HCT116 (cell line): ENCODE results near the gene EXD3. TPM values are rescaled to one million over a fixed set of nuclear protein-coding genes. Genes with fewer than 3 reads are reported as not detected.

Source experiments
- ATAC-seq: fragments of 200-7000 bp; cut with Tn5 transposase; 2 replicates; pipeline ENCODE4 v1.9.1; 2020; ENCODE audit warnings: mild to moderate bottlenecking, moderate library complexity
- BruUV-seq: library from RNA; stranded (reverse); fragments of 400-500 nt; replicated peaks from 2 replicates; lab custom pipeline; 2021; lab: Mats Ljungman, UMichigan
- CTCF ChIA-PET: fragments of 300-600 bp; sonication (Branson Sonifier 250); formaldehyde crosslinking; loops from one replicate; lab custom pipeline; 2021; ENCODE audit warnings: antibody characterized with exemption; lab: Charles Lee
- POLR2A ChIA-PET: fragments of 300-600, 350-600 bp; sonication (Branson Sonifier 250); formaldehyde crosslinking; loops from one replicate; lab custom pipeline; 2021; ENCODE audit warnings: antibody characterized with exemption; lab: Charles Lee
- RAD21 ChIA-PET, 2 experiments: fragments of 300-600 bp; sonication (Branson Sonifier 250); formaldehyde crosslinking; loops; one replicate each; lab custom pipeline; 2023; ENCODE audit warnings: low total read pairs in 2 of 2; ENCODE audit not compliant: uncharacterized antibody in 2 of 2, unreplicated experiment in 2 of 2, low non-redundant PET in 1 of 2; lab: Charles Lee
- DNase-seq: peaks from one replicate; pipeline ENCODE4 v3.0.0-alpha.2; 2010; ENCODE audit warnings: low read depth, low spot score
- H2AFZ ChIP-seq: fragments of 200-600 bp; shearing (Covaris generic), sonication (generic); 2 replicates; pipeline ENCODE4 v1.6.1; 2017; ENCODE audit warnings: low read depth, mixed run types, mixed read lengths, antibody characterized with exemption, low read length; ENCODE audit not compliant: poor library complexity, severe bottlenecking
- H3K27ac ChIP-seq: 2 replicates; pipeline ENCODE4 v1.5.1; 2012; ENCODE audit warnings: low read depth, low read length
- H3K27me3 ChIP-seq: fragments of 200-600 bp; sonication (generic); 2 replicates; pipeline ENCODE4 v1.6.1; 2016; ENCODE audit warnings: mixed run types, low read length, mixed read lengths; ENCODE audit not compliant: insufficient read depth
- H3K36me3 ChIP-seq, 2 experiments: fragments of 200-500 bp in 1 of 2; fragments of 200-600 bp in 1 of 2; sonication (Bioruptor generic) in 1 of 2; sonication (generic) in 1 of 2; 2 replicates each; pipeline versions ENCODE4 v1.5.1 to v1.6.1; 2014 to 2016; ENCODE audit warnings: low read length in 2 of 2, inconsistent platforms in 1 of 2, mixed read lengths in 1 of 2, mixed run types in 1 of 2; ENCODE audit not compliant: insufficient read depth in 2 of 2, control insufficient read depth in 1 of 2
- H3K4me1 ChIP-seq, 2 experiments: fragments of 200-600 bp in 1 of 2; sonication (generic) in 1 of 2; 2 replicates each; pipeline versions ENCODE4 v1.5.1 to v1.6.1; 2012 to 2017; ENCODE audit warnings: low read length in 2 of 2, inconsistent platforms in 1 of 2, mild to moderate bottlenecking in 1 of 2, mixed read lengths in 1 of 2, mixed run types in 1 of 2, moderate library complexity in 1 of 2; ENCODE audit not compliant: insufficient read depth in 2 of 2, control insufficient read depth in 1 of 2
- H3K4me2 ChIP-seq: fragments of 200-600 bp; sonication (generic); 2 replicates; pipeline ENCODE4 v1.6.1; 2017; ENCODE audit warnings: mixed run types, low read length, mixed read lengths
- H3K4me3 ChIP-seq, 2 experiments: fragments of 200-600 bp in 1 of 2; sonication (generic) in 1 of 2; replicated peaks in 1 of 2; 2 replicates each; pipeline ENCODE4 v1.5.1; 2011 to 2016; ENCODE audit warnings: low read length in 2 of 2, control low read depth in 1 of 2, low read depth in 1 of 2, mild to moderate bottlenecking in 1 of 2, mixed read lengths in 1 of 2, mixed run types in 1 of 2
- H3K79me2 ChIP-seq: fragments of 200-600 bp; sonication (generic); 2 replicates; pipeline ENCODE4 v1.6.1; 2017; ENCODE audit warnings: mild to moderate bottlenecking, mixed run types, low read length, moderate library complexity, mixed read lengths; ENCODE audit not compliant: insufficient read depth
- H3K9ac ChIP-seq: fragments of 200-600 bp; sonication (generic); 2 replicates; pipeline ENCODE4 v1.6.1; 2016; ENCODE audit warnings: low read length, mixed read lengths
- H3K9me2 ChIP-seq: fragments of 200-600 bp; sonication (generic), shearing (Covaris generic); 2 replicates; pipeline ENCODE4 v1.6.1; 2017; ENCODE audit warnings: mixed run types, mild to moderate bottlenecking, moderate library complexity; ENCODE audit not compliant: insufficient read depth
- H3K9me3 ChIP-seq, 2 experiments: fragments of 200-500 bp in 1 of 2; fragments of 200-600 bp in 1 of 2; sonication (Bioruptor generic) in 1 of 2; sonication (generic) in 1 of 2; 2 replicates each; pipeline ENCODE4 v1.6.1; 2014 to 2017; ENCODE audit warnings: low read length in 2 of 2, mixed read lengths in 2 of 2, inconsistent platforms in 1 of 2, low read depth in 1 of 2, mild to moderate bottlenecking in 1 of 2, mixed run types in 1 of 2, moderate library complexity in 1 of 2; ENCODE audit not compliant: control insufficient read depth in 1 of 2, insufficient read depth in 1 of 2
- H4K20me1 ChIP-seq: fragments of 200-600 bp; sonication (generic), shearing (Covaris generic); 2 replicates; pipeline ENCODE4 v1.6.1; 2017; ENCODE audit warnings: mixed run types, mild to moderate bottlenecking, moderate library complexity; ENCODE audit not compliant: insufficient read depth
- CBX3 ChIP-seq: IDR thresholded peaks from 2 replicates; pipeline ENCODE4 v1.6.1; 2012; ENCODE audit warnings: low read depth
- CEBPB ChIP-seq: IDR thresholded peaks from 2 replicates; pipeline ENCODE4 v1.6.1; 2012; ENCODE audit warnings: low read depth
- CTCF ChIP-seq, 3 experiments: fragments of 200-600 bp in 1 of 3; sonication (generic) in 1 of 3; IDR thresholded peaks in 2 of 3; conservative IDR thresholded peaks in 1 of 3; 2 replicates each; pipeline ENCODE4 v1.5.1; 2012 to 2017; ENCODE audit warnings: low read depth in 2 of 3, low read length in 2 of 3, antibody characterized with exemption in 1 of 3, borderline replicate concordance in 1 of 3, control low read depth in 1 of 3, mild to moderate bottlenecking in 1 of 3, mixed read lengths in 1 of 3, mixed run types in 1 of 3, moderate library complexity in 1 of 3; ENCODE audit not compliant: insufficient read depth in 1 of 3
- ELF1 ChIP-seq: IDR thresholded peaks from 2 replicates; pipeline ENCODE4 v1.6.1; 2012; ENCODE audit warnings: low read depth, borderline replicate concordance
- EZH2phosphoT487 ChIP-seq: fragments of 200-600 bp; IDR thresholded peaks from 2 replicates; pipeline ENCODE4 v1.6.1; 2018; ENCODE audit warnings: antibody characterized with exemption, borderline replicate concordance
- FOSL1 ChIP-seq: IDR thresholded peaks from 2 replicates; pipeline ENCODE4 v1.6.1; 2012; ENCODE audit warnings: low read depth
- JUND ChIP-seq: IDR thresholded peaks from 2 replicates; pipeline ENCODE4 v1.6.1; 2012
- MAX ChIP-seq: IDR thresholded peaks from 2 replicates; pipeline ENCODE4 v1.6.1; 2012
- POLR2A ChIP-seq: IDR thresholded peaks from 2 replicates; pipeline ENCODE4 v1.7.0; 2011; ENCODE audit warnings: borderline replicate concordance; ENCODE audit not compliant: insufficient read depth, insufficient read length; ENCODE audit errors: extremely low read depth
- RAD21 ChIP-seq: IDR thresholded peaks from 2 replicates; pipeline ENCODE4 v1.6.1; 2012; ENCODE audit warnings: low read depth, mild to moderate bottlenecking
- REST ChIP-seq: IDR thresholded peaks from 2 replicates; pipeline ENCODE4 v1.6.1; 2012; ENCODE audit warnings: low read depth
- SIN3A ChIP-seq: IDR thresholded peaks from 2 replicates; pipeline ENCODE4 v1.6.1; 2012; ENCODE audit warnings: low read depth
- SP1 ChIP-seq: IDR thresholded peaks from 2 replicates; pipeline ENCODE4 v1.6.1; 2012; ENCODE audit warnings: low read depth
- SRF ChIP-seq: IDR thresholded peaks from 2 replicates; pipeline ENCODE4 v1.6.1; 2012; ENCODE audit warnings: low read depth
- TCF7L2 ChIP-seq: IDR thresholded peaks from 2 replicates; pipeline ENCODE4 v1.7.0; 2011; ENCODE audit warnings: borderline replicate concordance, inconsistent platforms; ENCODE audit not compliant: insufficient read depth, insufficient read length; ENCODE audit errors: extremely low read depth
- YY1 ChIP-seq: IDR thresholded peaks from 2 replicates; pipeline ENCODE4 v1.6.1; 2011; ENCODE audit warnings: low read length, low read depth, moderate library complexity, mild to moderate bottlenecking; ENCODE audit not compliant: insufficient replicate concordance; ENCODE audit errors: extremely low read depth
- ZBTB33 ChIP-seq: IDR thresholded peaks from 2 replicates; pipeline ENCODE4 v1.6.1; 2011; ENCODE audit warnings: mild to moderate bottlenecking, low read length, moderate library complexity; ENCODE audit not compliant: insufficient replicate concordance; ENCODE audit errors: extremely low read depth
- ZFX ChIP-seq: fragments of 450-650 bp; IDR thresholded peaks from 2 replicates; pipeline ENCODE4 v1.6.1; 2017
- ZNF274 ChIP-seq: fragments of 200-500 bp; sonication (Bioruptor generic); IDR thresholded peaks from 2 replicates; pipeline ENCODE4 v1.6.1; 2014; ENCODE audit warnings: mild to moderate bottlenecking, low read depth, low read length, inconsistent platforms
- intact Hi-C: fragments of 100-400 bp; cut with micrococcal nuclease; formaldehyde crosslinking; loops from 2 replicates; pipeline ENCODE4 v1.10.0; 2022
- total RNA-seq: library from RNA; stranded (reverse); gene quantifications from one replicate; pipeline ENCODE4 v1.2.1, GENCODE V29; 2021; ENCODE audit not compliant: unreplicated experiment

The EXD3 gene
- total RNA-seq, 1 experiment from 2014 or later: 25.4 TPM

GRCh38 chr9:137313326-137313936 lies 109.5 kb downstream of the EXD3 start:
- no peaks in the 10 kb centered on the region for H4K20me1 ChIP-seq
- H3K27ac ChIP-seq: no peak overlapping the region
- no peaks in the 10 kb centered on the region for H3K27me3 ChIP-seq
- ChIA-PET POLR2A (interaction anchor here (3.8 kb wide), 1 partner anchor 12 kb away, joined by 24 read pairs; the partner anchor contains the start of gene NRARP), CTCF (interaction anchor here (2.2 kb wide), 1 partner anchor 12 kb away, joined by 5 read pairs; the partner anchor contains the start of gene NRARP), RAD21 (no interaction called here)
- ATAC-seq: no peak
- H3K79me2 ChIP-seq: no peaks in the 10 kb centered on the region
- no peak overlapping the region for H3K4me3 ChIP-seq
- intact Hi-C loops: no loop called here
- no peak overlapping the region for H3K9ac ChIP-seq
- DNase-seq: no peak
- BruUV-seq: no TSS peak
- H3K4me2 ChIP-seq: no peak overlapping the region
- H3K9me3 ChIP-seq: no peaks in the 10 kb centered on the region
- H3K4me1 ChIP-seq: peaks cover 34 to 57% of the 10 kb centered on the region in 2 experiments
- H2AFZ ChIP-seq: no peak overlapping the region
- no peaks in the 10 kb centered on the region for H3K36me3 ChIP-seq
- H3K9me2 ChIP-seq: no peaks in the 10 kb centered on the region
- TF ChIP-seq SIN3A: no peak
- no peak for TF ChIP-seq FOSL1
- TF ChIP-seq CTCF (IDR thresholded peaks at IDR 0.05 in 2 of 3, conservative IDR thresholded peaks at IDR 0.05 in 1 of 3; ENCODE audit: borderline replicate concordance in 1 of 3, insufficient read depth in 1 of 3, low read depth in 2 of 3, low read length in 2 of 3): no peak
- TF ChIP-seq YY1: no peak
- TF ChIP-seq ELF1: no peak
- TF ChIP-seq EZH2phosphoT487: no peak
- TF ChIP-seq RAD21: no peak
- no peak for TF ChIP-seq CEBPB
- TF ChIP-seq REST: no peak
- no peak for TF ChIP-seq TCF7L2
- no peak for TF ChIP-seq SRF
- TF ChIP-seq ZFX: no peak
- no peak for TF ChIP-seq CBX3
- no peak for TF ChIP-seq MAX
- no peak for TF ChIP-seq SP1
- no peak for TF ChIP-seq POLR2A
- TF ChIP-seq JUND: no peak
- TF ChIP-seq ZNF274: no peak
- TF ChIP-seq ZBTB33: no peak
